HEK293 (cell line): Measurements from ENCODE around the gene EGFL8.

Source experiments
- CTCF ChIA-PET: fragments of 350-600 bp; formaldehyde crosslinking; extraction: SDS; loops from one replicate; lab custom pipeline; 2021; ENCODE audit warnings: antibody characterized with exemption; lab: Yijun Ruan, JAX
- POLR2A ChIA-PET: fragments of 300-600 bp; formaldehyde crosslinking; extraction: SDS; loops from one replicate; lab custom pipeline; 2020; ENCODE audit warnings: antibody characterized with exemption, inconsistent platforms; lab: Yijun Ruan, JAX
- H3K27ac ChIP-seq: fragments of 200-500 bp; sonication (Bioruptor generic); 2 replicates; pipeline ENCODE4 v1.5.1; 2014; ENCODE audit warnings: low read depth, low read length, control low read depth, inconsistent platforms; ENCODE audit errors: extremely low read depth
- H3K36me3 ChIP-seq, 2 experiments: fragments of 200-500 bp in 1 of 2; sonication (Bioruptor generic) in 1 of 2; 1 replicate in 1 of 2; 2 replicates in 1 of 2; pipeline ENCODE4 v1.5.1; 2014 to 2017; ENCODE audit warnings: inconsistent platforms in 2 of 2, low read length in 2 of 2; ENCODE audit not compliant: control insufficient read depth in 2 of 2, insufficient read depth in 1 of 2
- H3K4me1 ChIP-seq: fragments of 200-500 bp; sonication (Bioruptor generic); 2 replicates; pipeline ENCODE4 v1.5.1; 2014; ENCODE audit warnings: mild to moderate bottlenecking, low read length, inconsistent platforms; ENCODE audit not compliant: control insufficient read depth, insufficient read depth
- H3K4me3 ChIP-seq: 2 replicates; pipeline ENCODE4 v1.5.1; 2011; ENCODE audit warnings: low read depth, mild to moderate bottlenecking, control low read depth, low read length, moderate library complexity
- H3K9me3 ChIP-seq: fragments of 200-500 bp; sonication (Bioruptor generic); 2 replicates; pipeline ENCODE4 v1.5.1; 2014; ENCODE audit warnings: low read depth, low read length, inconsistent platforms; ENCODE audit not compliant: control insufficient read depth, insufficient read depth
- KLF10 ChIP-seq: fragments of 450-650 bp; IDR thresholded peaks from 2 replicates; pipeline ENCODE4 v1.5.1; 2018; ENCODE audit warnings: missing biosample characterization, mild to moderate bottlenecking, missing genetic modification characterization
- KLF17 ChIP-seq: fragments of 450-650 bp; formaldehyde crosslinking; IDR thresholded peaks from 2 replicates; pipeline ENCODE4 v1.5.1; 2016; ENCODE audit warnings: missing biosample characterization, missing genetic modification characterization
- MEIS1 ChIP-seq: sonication (generic); formaldehyde crosslinking; IDR thresholded peaks from 2 replicates; pipeline ENCODE4 v1.8.1; 2022; ENCODE audit warnings: missing genetic modification reagents, mild to moderate bottlenecking, borderline replicate concordance
- OSR2 ChIP-seq: fragments of 450-650 bp; formaldehyde crosslinking; IDR thresholded peaks from 2 replicates; pipeline ENCODE4 v1.5.1; 2016; ENCODE audit warnings: missing biosample characterization, missing genetic modification characterization
- PRDM10 ChIP-seq: fragments of 450-650 bp; formaldehyde crosslinking; IDR thresholded peaks from 2 replicates; pipeline ENCODE4 v1.5.1; 2016; ENCODE audit warnings: missing biosample characterization, missing genetic modification characterization
- SP3 ChIP-seq: fragments of 450-650 bp; formaldehyde crosslinking; IDR thresholded peaks from 2 replicates; pipeline ENCODE4 v1.5.1; 2016; ENCODE audit warnings: missing biosample characterization, missing genetic modification characterization
- ZNF132 ChIP-seq: fragments of 450-650 bp; formaldehyde crosslinking; IDR thresholded peaks from 2 replicates; pipeline ENCODE4 v1.5.1; 2017; ENCODE audit warnings: missing biosample characterization, missing genetic modification characterization, borderline replicate concordance
- ZNF155 ChIP-seq: fragments of 450-650 bp; formaldehyde crosslinking; IDR thresholded peaks from 2 replicates; pipeline ENCODE4 v1.5.1; 2016; ENCODE audit warnings: missing biosample characterization, missing genetic modification characterization
- ZNF19 ChIP-seq: fragments of 450-650 bp; formaldehyde crosslinking; IDR thresholded peaks from 2 replicates; pipeline ENCODE4; 2016; ENCODE audit warnings: missing biosample characterization, missing genetic modification characterization, low read depth
- ZNF2 ChIP-seq: fragments of 450-650 bp; formaldehyde crosslinking; IDR thresholded peaks from 2 replicates; pipeline ENCODE4 v1.5.1; 2016; ENCODE audit warnings: missing biosample characterization, missing genetic modification characterization
- ZNF214 ChIP-seq: fragments of 450-650 bp; formaldehyde crosslinking; IDR thresholded peaks from 2 replicates; pipeline ENCODE4 v1.5.1; 2017; ENCODE audit warnings: missing biosample characterization, mild to moderate bottlenecking, missing genetic modification characterization, borderline replicate concordance
- ZNF223 ChIP-seq: fragments of 450-650 bp; formaldehyde crosslinking; IDR thresholded peaks from 2 replicates; pipeline ENCODE4 v1.5.1; 2016; ENCODE audit warnings: missing biosample characterization, missing genetic modification characterization
- ZNF23 ChIP-seq: fragments of 450-650 bp; formaldehyde crosslinking; IDR thresholded peaks from 2 replicates; pipeline ENCODE4 v1.5.1; 2016; ENCODE audit warnings: missing biosample characterization, missing genetic modification characterization, borderline replicate concordance
- ZNF24 ChIP-seq: fragments of 450-650 bp; formaldehyde crosslinking; IDR thresholded peaks from 2 replicates; pipeline ENCODE4 v1.5.1; 2016; ENCODE audit warnings: missing biosample characterization, missing genetic modification characterization
- ZNF341 ChIP-seq: fragments of 450-650 bp; formaldehyde crosslinking; IDR thresholded peaks from 2 replicates; pipeline ENCODE4; 2016; ENCODE audit warnings: low read depth, missing biosample characterization, missing genetic modification characterization
- ZNF488 ChIP-seq: fragments of 450-650 bp; formaldehyde crosslinking; IDR thresholded peaks from 2 replicates; pipeline ENCODE4 v1.5.1; 2016; ENCODE audit warnings: missing biosample characterization, missing genetic modification characterization
- ZNF510 ChIP-seq: fragments of 450-650 bp; formaldehyde crosslinking; IDR thresholded peaks from 2 replicates; pipeline ENCODE4 v1.5.1; 2018; ENCODE audit warnings: mild to moderate bottlenecking, missing genetic modification characterization, missing biosample characterization; ENCODE audit not compliant: insufficient replicate concordance
- ZNF701 ChIP-seq: fragments of 450-650 bp; formaldehyde crosslinking; IDR thresholded peaks from 2 replicates; pipeline ENCODE4 v1.5.1; 2016; ENCODE audit warnings: missing biosample characterization, missing genetic modification characterization
- ZNF707 ChIP-seq: fragments of 450-650 bp; formaldehyde crosslinking; IDR thresholded peaks from 2 replicates; pipeline ENCODE4 v1.5.1; 2016; ENCODE audit warnings: missing biosample characterization, missing genetic modification characterization
- ZSCAN4 ChIP-seq: fragments of 450-650 bp; formaldehyde crosslinking; IDR thresholded peaks from 2 replicates; pipeline ENCODE4 v1.5.1; 2017; ENCODE audit warnings: missing biosample characterization, missing genetic modification characterization
- TF ChIP-seq, protein P1 (sequence below): fragments of 450-650 bp; formaldehyde crosslinking; IDR thresholded peaks from 2 replicates; pipeline ENCODE4 v1.5.1; 2017; ENCODE audit warnings: missing biosample characterization, mild to moderate bottlenecking, missing genetic modification characterization, moderate library complexity
- TF ChIP-seq, protein P2 (sequence below): fragments of 450-650 bp; formaldehyde crosslinking; IDR thresholded peaks from 2 replicates; pipeline ENCODE4 v1.5.1; 2017; ENCODE audit warnings: missing biosample characterization, missing genetic modification characterization

Gene EGFL8

DNA sequence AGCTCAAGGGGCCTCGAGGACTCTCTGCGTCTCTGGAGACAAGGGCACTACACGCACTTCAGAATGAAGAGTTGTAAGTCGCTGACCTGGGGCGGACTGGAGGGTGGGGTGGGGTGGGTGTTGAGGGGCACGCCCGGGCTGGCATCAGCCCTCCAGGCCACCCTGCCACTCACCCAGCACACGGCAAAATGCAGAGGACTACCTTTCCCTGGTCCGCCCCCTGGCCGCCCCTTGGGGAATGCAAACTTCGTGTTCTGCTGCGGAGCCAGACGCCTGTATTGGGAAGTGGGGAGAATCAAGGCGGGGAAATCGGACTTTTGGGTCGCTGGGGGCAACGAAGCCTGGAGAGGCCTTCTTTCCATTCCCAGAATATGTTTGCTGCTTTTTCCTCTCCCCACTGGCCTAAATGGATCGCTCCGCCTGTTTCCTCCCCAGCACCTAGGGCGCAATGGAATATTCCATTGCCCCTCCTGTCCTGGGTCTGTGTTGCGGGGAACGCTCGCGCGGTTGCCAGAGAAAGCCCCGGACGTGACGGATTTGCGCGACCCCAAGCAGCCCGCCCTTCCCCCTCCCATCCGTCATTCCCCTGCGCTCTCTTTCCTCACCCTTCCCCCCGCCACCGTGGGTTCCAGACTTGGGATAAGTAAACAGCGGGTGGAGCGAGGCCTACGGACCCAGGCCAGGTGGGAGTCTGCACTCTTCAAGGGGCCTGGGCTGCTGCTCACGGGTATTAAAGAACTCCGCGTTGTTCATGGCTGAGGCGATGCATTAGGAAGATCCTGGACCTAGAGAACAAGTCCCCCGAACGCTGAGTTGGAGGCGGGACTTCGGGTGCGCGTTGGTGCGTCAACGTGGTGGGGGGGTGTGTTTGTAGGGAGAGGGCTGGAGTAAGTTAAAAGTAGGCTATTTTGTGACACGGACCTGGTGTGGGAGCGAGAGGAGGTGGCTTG lies 10.6 kb upstream of the EGFL8 start, which contains the start of gene PPT2 (continued):
- TF ChIP-seq ZNF23 (no peak), MEIS1 (CRISPR knock-in tag) (no peak), ZNF24 (tag by site-specific recombination) (0 out of 2 replicates have a peak, but pooled peaks have one; percentile 37), ZNF488 (no peak), ZNF223 (tag by site-specific recombination) (no peak)

- Histone ChIP-seq H3K9me3 (no peaks in the 10 kb centered on the region), H3K36me3 (peaks cover 22 to 41% of the 10 kb centered on the region in 2 experiments), H3K4me3 (peak overlapping the region; percentile 66), H3K27ac (peak overlapping the region; percentile 80), H3K4me1 (peaks cover 7% of the 10 kb centered on the region; the same call in 1 of the 2 replicates)
- CTCF ChIA-PET: interaction anchor here (0.5 to 1.3 kb wide), 16 partner anchors 8 to 893 kb away, joined by 3 to 21 read pairs (median 4); partner anchors contain the start of genes ATF6B, EGFL8 and FKBPL
- POLR2A ChIA-PET: interaction anchor here (0.6 to 1.2 kb wide), 6 partner anchors 12 to 51 kb away, joined by 3 to 8 read pairs (median 4); partner anchors contain the start of genes ATF6B and FKBPL
- TF ChIP-seq KLF10 (tag by site-specific recombination) (no peak), ZNF132 (tag by site-specific recombination) (no peak), ZNF701 (tag by site-specific recombination) (no peak), ZNF19 (tag by site-specific recombination) (no peak), PRDM10 (tag by site-specific recombination) (peak; percentile 87), ZSCAN4 (tag by site-specific recombination) (no peak), OSR2 (tag by site-specific recombination) (peak; percentile 78; the same call in 1 of the 2 replicates), ZNF707 (tag by site-specific recombination) (no peak), ZNF155 (no peak), SP3 (tag by site-specific recombination) (no peak), ZNF510 (tag by site-specific recombination) (no peak), ZNF2 (tag by site-specific recombination) (0 out of 2 replicates have a peak, but pooled peaks have one; percentile 16), ZNF23 (no peak), ZNF214 (tag by site-specific recombination) (no peak), KLF17 (tag by site-specific recombination) (0 out of 2 replicates have a peak, but pooled peaks have one; percentile 40), ZNF341 (tag by site-specific recombination) (peak; percentile 60)
- TF ChIP-seq, protein P1, sequence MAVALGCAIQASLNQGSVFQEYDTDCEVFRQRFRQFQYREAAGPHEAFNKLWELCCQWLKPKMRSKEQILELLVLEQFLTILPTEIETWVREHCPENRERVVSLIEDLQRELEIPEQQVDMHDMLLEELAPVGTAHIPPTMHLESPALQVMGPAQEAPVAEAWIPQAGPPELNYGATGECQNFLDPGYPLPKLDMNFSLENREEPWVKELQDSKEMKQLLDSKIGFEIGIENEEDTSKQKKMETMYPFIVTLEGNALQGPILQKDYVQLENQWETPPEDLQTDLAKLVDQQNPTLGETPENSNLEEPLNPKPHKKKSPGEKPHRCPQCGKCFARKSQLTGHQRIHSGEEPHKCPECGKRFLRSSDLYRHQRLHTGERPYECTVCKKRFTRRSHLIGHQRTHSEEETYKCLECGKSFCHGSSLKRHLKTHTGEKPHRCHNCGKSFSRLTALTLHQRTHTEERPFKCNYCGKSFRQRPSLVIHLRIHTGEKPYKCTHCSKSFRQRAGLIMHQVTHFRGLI (tag by site-specific recombination): peak; percentile 86
- TF ChIP-seq, protein P2, sequence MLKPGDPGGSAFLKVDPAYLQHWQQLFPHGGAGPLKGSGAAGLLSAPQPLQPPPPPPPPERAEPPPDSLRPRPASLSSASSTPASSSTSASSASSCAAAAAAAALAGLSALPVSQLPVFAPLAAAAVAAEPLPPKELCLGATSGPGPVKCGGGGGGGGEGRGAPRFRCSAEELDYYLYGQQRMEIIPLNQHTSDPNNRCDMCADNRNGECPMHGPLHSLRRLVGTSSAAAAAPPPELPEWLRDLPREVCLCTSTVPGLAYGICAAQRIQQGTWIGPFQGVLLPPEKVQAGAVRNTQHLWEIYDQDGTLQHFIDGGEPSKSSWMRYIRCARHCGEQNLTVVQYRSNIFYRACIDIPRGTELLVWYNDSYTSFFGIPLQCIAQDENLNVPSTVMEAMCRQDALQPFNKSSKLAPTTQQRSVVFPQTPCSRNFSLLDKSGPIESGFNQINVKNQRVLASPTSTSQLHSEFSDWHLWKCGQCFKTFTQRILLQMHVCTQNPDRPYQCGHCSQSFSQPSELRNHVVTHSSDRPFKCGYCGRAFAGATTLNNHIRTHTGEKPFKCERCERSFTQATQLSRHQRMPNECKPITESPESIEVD (tag by site-specific recombination): no peak
These were observed 9.8 kb upstream of the EGFL8 start for GRCh38 chr6:32154514-32155161.
